GM12878 (cell line): Measurements from ENCODE around the gene TMEM182. TPM values are rescaled to one million over a fixed set of nuclear protein-coding genes. Genes with fewer than 3 reads are reported as not detected.

Experiments
- ATAC-seq: fragments of 200-7000 bp; cut with Tn5 transposase; 3 replicates; pipeline ENCODE4 v1.9.1; 2020; ENCODE audit warnings: mild to moderate bottlenecking, moderate library complexity
- BruUV-seq: library from RNA; stranded (reverse); fragments of 400-500 nt; replicated peaks from 2 replicates; lab custom pipeline; 2021; lab: Mats Ljungman, UMichigan
- CTCF ChIA-PET: fragments of 300-600 bp; sonication (Branson Sonifier 250); formaldehyde crosslinking; extraction: SDS; loops from one replicate; lab custom pipeline; 2021; ENCODE audit warnings: inconsistent platforms; lab: Yijun Ruan, JAX
- POLR2A ChIA-PET: fragments of 350-600 bp; formaldehyde crosslinking; extraction: SDS; loops from one replicate; lab custom pipeline; 2021; ENCODE audit warnings: inconsistent platforms; lab: Charles Lee
- RAD21 ChIA-PET: fragments of 300-600 bp; sonication (Branson Sonifier 250); formaldehyde crosslinking; loops from one replicate; lab custom pipeline; 2023; ENCODE audit warnings: antibody characterized with exemption; ENCODE audit not compliant: unreplicated experiment; lab: Charles Lee
- SMC1A ChIA-PET: fragments of 300-600 bp; sonication (Branson Sonifier 250); formaldehyde crosslinking; loops from one replicate; lab custom pipeline; 2023; ENCODE audit not compliant: unreplicated experiment, uncharacterized antibody; lab: Charles Lee
- DNase-seq: peaks from one replicate; pipeline ENCODE4 v3.0.0-alpha.2; 2011; ENCODE audit warnings: low read depth, low spot score
- FAIRE-seq: peaks from 3 replicates; lab custom pipeline; 2011; peaks lifted over from hg19 to GRCh38; lab: Jason Lieb, UNC
- H2AFZ ChIP-seq: 2 replicates; pipeline ENCODE4 v1.6.0; 2011; ENCODE audit warnings: low read depth, low read length, control low read depth; ENCODE audit not compliant: control insufficient read depth
- H3K27ac ChIP-seq: 2 replicates; pipeline ENCODE4 v1.5.1; 2011; ENCODE audit warnings: control low read depth; ENCODE audit not compliant: control insufficient read depth, insufficient read depth
- H3K27me3 ChIP-seq, 2 experiments: replicated peaks in 1 of 2; 2 replicates each; pipeline versions ENCODE4 v1.6.0 to v1.6.1; 2011; ENCODE audit warnings: low read length in 1 of 2; ENCODE audit not compliant: control insufficient read depth in 2 of 2, insufficient read depth in 2 of 2
- H3K36me3 ChIP-seq, 2 experiments: 2 replicates each; pipeline ENCODE4 v1.5.1; 2011; ENCODE audit warnings: low read length in 1 of 2; ENCODE audit not compliant: control insufficient read depth in 2 of 2, insufficient read depth in 2 of 2
- H3K4me1 ChIP-seq: 2 replicates; pipeline ENCODE4 v1.6.1; 2011; ENCODE audit warnings: mild to moderate bottlenecking, low read length, moderate library complexity, mixed read lengths; ENCODE audit not compliant: control insufficient read depth, insufficient read depth
- H3K4me2 ChIP-seq: 2 replicates; pipeline ENCODE4 v1.6.0; 2011; ENCODE audit warnings: control low read depth; ENCODE audit not compliant: control insufficient read depth, insufficient read depth
- H3K4me3 ChIP-seq: fragments of 200-600 bp; sonication (generic); 2 replicates; pipeline ENCODE4 v1.5.1; 2016
- H3K79me2 ChIP-seq: 2 replicates; pipeline ENCODE4 v1.6.0; 2011; ENCODE audit warnings: low read length; ENCODE audit not compliant: control insufficient read depth, insufficient read depth
- H3K9ac ChIP-seq: 2 replicates; pipeline ENCODE4 v1.8.0; 2011; ENCODE audit warnings: low read length, control low read depth, mixed read lengths; ENCODE audit not compliant: control insufficient read depth, insufficient read depth
- H3K9me3 ChIP-seq: replicated peaks from 3 replicates; pipeline ENCODE4 v1.5.1; 2011; ENCODE audit warnings: mild to moderate bottlenecking, low read length; ENCODE audit not compliant: control insufficient read depth, insufficient read depth
- H4K20me1 ChIP-seq: 2 replicates; pipeline ENCODE4 v1.6.0; 2011; ENCODE audit not compliant: control insufficient read depth, insufficient read depth
- BMI1 ChIP-seq: fragments of 450-650 bp; IDR thresholded peaks from 2 replicates; pipeline ENCODE4 v1.6.1; 2016; ENCODE audit warnings: mild to moderate bottlenecking, moderate library complexity, borderline replicate concordance
- ESRRA ChIP-seq: IDR thresholded peaks from 2 replicates; pipeline ENCODE4 v1.6.1; 2012; ENCODE audit warnings: mild to moderate bottlenecking, low read length, improper control_type of control experiment
- EZH2 ChIP-seq: IDR thresholded peaks from 2 replicates; pipeline ENCODE4 v1.6.1; 2012; ENCODE audit warnings: low read depth, mild to moderate bottlenecking, control low read depth, inconsistent platforms, low read length, borderline replicate concordance; ENCODE audit not compliant: control insufficient read depth
- GABPA ChIP-seq: IDR thresholded peaks from 2 replicates; pipeline ENCODE4 v1.6.1; 2014; ENCODE audit warnings: antibody characterized with exemption, low read depth, mild to moderate bottlenecking, inconsistent platforms
- SPI1 ChIP-seq: IDR thresholded peaks from 2 replicates; pipeline ENCODE4 v1.6.1; 2011; ENCODE audit warnings: low read depth, mild to moderate bottlenecking, low read length, moderate library complexity, borderline replicate concordance; ENCODE audit not compliant: insufficient read depth
- SUPT20H ChIP-seq: IDR thresholded peaks from 2 replicates; pipeline ENCODE4 v1.6.1; 2011; ENCODE audit warnings: low read depth, mild to moderate bottlenecking, low read length, moderate library complexity, borderline replicate concordance; ENCODE audit not compliant: control insufficient read depth
- WGBS: methylation state at CpG from one replicate; pipeline ENCODE4 v1.1.6; 2016; ENCODE audit warnings: low lambda C conversion rate; ENCODE audit not compliant: insufficient replicate concordance, insufficient coverage; ENCODE audit errors: missing lambda C conversion rate; 5-methylcytosine and 5-hydroxymethylcytosine counted together
- in situ Hi-C: fragments of 300-500 bp; cut with MboI; formaldehyde crosslinking; loops from 9 replicates; pipeline ENCODE4 v1.14.3; 2018; ENCODE audit warnings: mixed read lengths
- intact Hi-C: fragments of 100-400 bp; cut with micrococcal nuclease; formaldehyde crosslinking; loops from one replicate; pipeline ENCODE4 v1.14.2; 2022; ENCODE audit not compliant: unreplicated experiment
- polyA plus RNA-seq, 11 experiments: library from polyadenylated mRNA; depleted of rRNA in 4 of 11; unstranded in 6 of 11; stranded (reverse) in 5 of 11; fragments of >200 nt; fragmentation: Nextera tagmentation in 4 of 11; fragmentation: Illumina TruSeq in 1 of 11; extraction: Ambion mirVana in 4 of 11; extraction: Trizol in 1 of 11; gene quantifications; 1 replicate in 1 of 11; 2 replicates in 10 of 11; pipeline versions ENCODE4 v1.2.1 to v1.2.3, GENCODE V29; 2011 to 2016; ENCODE audit warnings: inconsistent platforms in 2 of 11, missing spikeins in 2 of 11, low read depth in 1 of 11
- total RNA-seq, 4 experiments: library from RNA; depleted of rRNA in 3 of 4; stranded (reverse); fragments of >200 nt in 3 of 4; fragmentation: Illumina TruSeq in 1 of 4; extraction: Trizol in 1 of 4; gene quantifications; 2 replicates each; pipeline versions ENCODE4 v1.2.1 to v1.2.3, GENCODE V29; 2013 to 2021
- TF ChIP-seq, protein P1 (sequence below): IDR thresholded peaks from 2 replicates; pipeline ENCODE4 v1.6.1; 2011; ENCODE audit warnings: low read depth, mild to moderate bottlenecking, low read length, moderate library complexity, borderline replicate concordance; ENCODE audit errors: extremely low read depth
- TF ChIP-seq, protein P2 (sequence below): IDR thresholded peaks from 2 replicates; pipeline ENCODE4 v1.6.1; 2011; ENCODE audit warnings: borderline replicate concordance, low read depth, mild to moderate bottlenecking, moderate library complexity, mixed read lengths, low read length; ENCODE audit not compliant: insufficient read depth; ENCODE audit errors: extremely low read length
- TF ChIP-seq, protein P3 (sequence below): fragments of 450-650 bp; conservative IDR thresholded peaks from 2 replicates; pipeline ENCODE4 v1.6.1; 2017; ENCODE audit warnings: mild to moderate bottlenecking, moderate library complexity
- TF ChIP-seq, protein P4 (sequence below): fragments of 450-650 bp; IDR thresholded peaks from 2 replicates; pipeline ENCODE4 v1.6.1; 2018; ENCODE audit warnings: mild to moderate bottlenecking, low read depth, moderate library complexity; ENCODE audit not compliant: partially characterized antibody

Gene TMEM182
- total and polyA plus RNA-seq, 10 of the 15 experiments (the other 5 are each of a cell fraction or from before 2014, with no cell fraction given): 1.8 to 5.4 (median 3.1) TPM

DNA sequence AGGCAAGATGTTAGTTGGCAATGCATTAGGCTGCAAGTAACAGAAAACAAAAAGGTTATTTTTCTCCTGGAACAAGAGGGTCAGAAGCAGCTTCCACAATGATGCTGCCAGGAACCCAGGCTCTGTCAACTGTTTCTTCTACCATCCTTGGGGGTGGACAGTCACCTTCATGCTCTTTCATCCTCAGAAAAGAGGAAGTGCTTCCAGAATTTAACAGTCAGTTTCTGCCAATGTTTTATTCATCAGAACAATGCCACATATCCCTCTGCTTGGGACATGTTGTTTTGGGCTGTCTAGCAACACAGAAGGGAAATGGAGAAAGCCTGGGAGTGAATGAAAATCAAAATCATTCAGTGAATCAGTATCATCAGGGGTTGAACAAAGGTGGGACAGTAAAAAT, 7.1 kb downstream of the TMEM182 start:
- no peaks in the 10 kb centered on the region for H4K20me1 ChIP-seq
- no peak for DNase-seq
- H3K36me3 ChIP-seq: no peaks in the 10 kb centered on the region; a peak in 1 of 4 replicates
- intact Hi-C loops (no loop called here), in situ Hi-C loops (no loop called here)
- TF ChIP-seq, protein P1, sequence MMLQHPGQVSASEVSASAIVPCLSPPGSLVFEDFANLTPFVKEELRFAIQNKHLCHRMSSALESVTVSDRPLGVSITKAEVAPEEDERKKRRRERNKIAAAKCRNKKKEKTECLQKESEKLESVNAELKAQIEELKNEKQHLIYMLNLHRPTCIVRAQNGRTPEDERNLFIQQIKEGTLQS: no peak
- peak; percentile 77 for TF ChIP-seq SPI1
- H3K79me2 ChIP-seq: no peaks in the 10 kb centered on the region
- H3K9me3 ChIP-seq: no peaks in the 10 kb centered on the region
- no peaks in the 10 kb centered on the region for H3K27me3 ChIP-seq
- H3K27ac ChIP-seq: no peak overlapping the region
- POLR2A ChIA-PET: no interaction called here
- H3K9ac ChIP-seq: no peak overlapping the region
- no peak overlapping the region for H2AFZ ChIP-seq
- H3K4me2 ChIP-seq: no peak overlapping the region
- SMC1A ChIA-PET: interaction anchor here (0.8 kb wide), 1 partner anchor 1471 kb away, joined by 3 read pairs; no protein-coding TSS in a partner anchor
- CTCF ChIA-PET: interaction anchor here (3.2 kb wide), 1 partner anchor 14 kb away, joined by 26 read pairs; no protein-coding TSS in a partner anchor
- no peaks in the 10 kb centered on the region for H3K4me1 ChIP-seq
- no TSS peak for BruUV-seq
- FAIRE-seq: no peak
- ATAC-seq: no peak
- no peak overlapping the region for H3K4me3 ChIP-seq
- RAD21 ChIA-PET: no interaction called here

DNA sequence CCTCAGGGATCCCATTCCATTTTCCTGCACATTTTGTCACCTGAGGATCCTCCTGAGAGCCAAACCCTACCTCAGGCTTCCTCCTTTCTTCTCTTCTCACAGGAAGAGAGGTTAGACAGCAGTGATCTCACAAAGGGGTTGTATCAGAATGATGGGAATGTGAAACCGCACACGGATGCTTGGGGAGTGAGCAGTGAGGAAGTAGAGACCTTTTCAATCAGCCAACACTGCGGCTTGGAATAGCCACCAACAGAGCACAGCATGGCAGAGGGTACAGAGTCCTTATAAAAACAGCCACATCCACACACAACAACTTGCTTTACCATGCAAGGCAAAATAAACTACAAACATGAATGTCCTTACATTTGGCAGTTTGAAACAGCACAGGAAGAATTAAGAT, 8.7 kb downstream of the TMEM182 start:
- SMC1A ChIA-PET: no interaction called here
- no peaks in the 10 kb centered on the region for H3K79me2 ChIP-seq
- H4K20me1 ChIP-seq: no peaks in the 10 kb centered on the region
- no peak overlapping the region for H3K9ac ChIP-seq
- H3K36me3 ChIP-seq: no peaks in the 10 kb centered on the region
- RAD21 ChIA-PET: no interaction called here
- no peak overlapping the region for H3K4me3 ChIP-seq
- H3K9me3 ChIP-seq: no peaks in the 10 kb centered on the region
- no peak overlapping the region for H3K27ac ChIP-seq
- CTCF ChIA-PET: no interaction called here
- no peak overlapping the region for H2AFZ ChIP-seq
- POLR2A ChIA-PET: no interaction called here
- H3K4me1 ChIP-seq: no peaks in the 10 kb centered on the region
- intact Hi-C loops: no loop called here
- WGBS: 97% methylated on average over 3 of the region's 3 CpGs
- no peak for ATAC-seq
- BruUV-seq: no TSS peak
- in situ Hi-C loops: no loop called here
- H3K27me3 ChIP-seq: no peaks in the 10 kb centered on the region
- H3K4me2 ChIP-seq: no peak overlapping the region
- no peak for DNase-seq
- no peak for FAIRE-seq
- TF ChIP-seq BMI1: no peak
- no peak for TF ChIP-seq ESRRA
- no peak for TF ChIP-seq SPI1
- TF ChIP-seq, protein P2, sequence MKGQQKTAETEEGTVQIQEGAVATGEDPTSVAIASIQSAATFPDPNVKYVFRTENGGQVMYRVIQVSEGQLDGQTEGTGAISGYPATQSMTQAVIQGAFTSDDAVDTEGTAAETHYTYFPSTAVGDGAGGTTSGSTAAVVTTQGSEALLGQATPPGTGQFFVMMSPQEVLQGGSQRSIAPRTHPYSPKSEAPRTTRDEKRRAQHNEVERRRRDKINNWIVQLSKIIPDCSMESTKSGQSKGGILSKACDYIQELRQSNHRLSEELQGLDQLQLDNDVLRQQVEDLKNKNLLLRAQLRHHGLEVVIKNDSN: no peak
- TF ChIP-seq, protein P3, sequence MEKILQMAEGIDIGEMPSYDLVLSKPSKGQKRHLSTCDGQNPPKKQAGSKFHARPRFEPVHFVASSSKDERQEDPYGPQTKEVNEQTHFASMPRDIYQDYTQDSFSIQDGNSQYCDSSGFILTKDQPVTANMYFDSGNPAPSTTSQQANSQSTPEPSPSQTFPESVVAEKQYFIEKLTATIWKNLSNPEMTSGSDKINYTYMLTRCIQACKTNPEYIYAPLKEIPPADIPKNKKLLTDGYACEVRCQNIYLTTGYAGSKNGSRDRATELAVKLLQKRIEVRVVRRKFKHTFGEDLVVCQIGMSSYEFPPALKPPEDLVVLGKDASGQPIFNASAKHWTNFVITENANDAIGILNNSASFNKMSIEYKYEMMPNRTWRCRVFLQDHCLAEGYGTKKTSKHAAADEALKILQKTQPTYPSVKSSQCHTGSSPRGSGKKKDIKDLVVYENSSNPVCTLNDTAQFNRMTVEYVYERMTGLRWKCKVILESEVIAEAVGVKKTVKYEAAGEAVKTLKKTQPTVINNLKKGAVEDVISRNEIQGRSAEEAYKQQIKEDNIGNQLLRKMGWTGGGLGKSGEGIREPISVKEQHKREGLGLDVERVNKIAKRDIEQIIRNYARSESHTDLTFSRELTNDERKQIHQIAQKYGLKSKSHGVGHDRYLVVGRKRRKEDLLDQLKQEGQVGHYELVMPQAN: no peak
- TF ChIP-seq SUPT20H: no peak
- TF ChIP-seq, protein P4, sequence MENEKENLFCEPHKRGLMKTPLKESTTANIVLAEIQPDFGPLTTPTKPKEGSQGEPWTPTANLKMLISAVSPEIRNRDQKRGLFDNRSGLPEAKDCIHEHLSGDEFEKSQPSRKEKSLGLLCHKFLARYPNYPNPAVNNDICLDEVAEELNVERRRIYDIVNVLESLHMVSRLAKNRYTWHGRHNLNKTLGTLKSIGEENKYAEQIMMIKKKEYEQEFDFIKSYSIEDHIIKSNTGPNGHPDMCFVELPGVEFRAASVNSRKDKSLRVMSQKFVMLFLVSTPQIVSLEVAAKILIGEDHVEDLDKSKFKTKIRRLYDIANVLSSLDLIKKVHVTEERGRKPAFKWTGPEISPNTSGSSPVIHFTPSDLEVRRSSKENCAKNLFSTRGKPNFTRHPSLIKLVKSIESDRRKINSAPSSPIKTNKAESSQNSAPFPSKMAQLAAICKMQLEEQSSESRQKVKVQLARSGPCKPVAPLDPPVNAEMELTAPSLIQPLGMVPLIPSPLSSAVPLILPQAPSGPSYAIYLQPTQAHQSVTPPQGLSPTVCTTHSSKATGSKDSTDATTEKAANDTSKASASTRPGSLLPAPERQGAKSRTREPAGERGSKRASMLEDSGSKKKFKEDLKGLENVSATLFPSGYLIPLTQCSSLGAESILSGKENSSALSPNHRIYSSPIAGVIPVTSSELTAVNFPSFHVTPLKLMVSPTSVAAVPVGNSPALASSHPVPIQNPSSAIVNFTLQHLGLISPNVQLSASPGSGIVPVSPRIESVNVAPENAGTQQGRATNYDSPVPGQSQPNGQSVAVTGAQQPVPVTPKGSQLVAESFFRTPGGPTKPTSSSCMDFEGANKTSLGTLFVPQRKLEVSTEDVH: no peak
- no peak for TF ChIP-seq GABPA
- TF ChIP-seq EZH2: no peak
